ENCODE measurements around the gene KRR1. TPM values are rescaled to one million over a fixed set of nuclear protein-coding genes. Genes with fewer than 3 reads are reported as not detected.

Gene KRR1
- total RNA-seq (2014; rRNA removed; shearing (Covaris generic); ENCODE audit: low replicate concordance), result 35.8 and 63.8 TPM in 2 replicates

GRCh38 chr12:75511116-75512048 lies at the start of gene KRR1:
Gene KRR1, minus strand, starts transcription at chr12:75511609. Its CDS starts 12 bp downstream, at chr12:75511597.
- Histone ChIP-seq H3K79me2 (ENCODE audit: low read length) (peaks cover 51% of the 10 kb centered on the region), H3K36me3 (ENCODE audit: insufficient read depth, low read length) (peaks cover 16% of the 10 kb centered on the region; the same call in 1 of the 2 replicates), H3K4me1 (ENCODE audit: low read length) (peaks cover 46% of the 10 kb centered on the region), H2AFZ (ENCODE audit: low read length) (peak within 1 kb of the TSS; percentile 61), H4K20me1 (ENCODE audit: insufficient read depth, low read depth, low read length) (0 out of 2 replicates have a peak, but pooled peaks cover 5% of the 10 kb centered on the region), H3K9me3 (ENCODE audit: low read length) (no peaks in the 10 kb centered on the region), H3K4me3 (ENCODE audit: low read length) (peak within 1 kb of the TSS; percentile 84), H3K4me2 (ENCODE audit: low read depth, low read length, poor library complexity, severe bottlenecking) (peak within 1 kb of the TSS; percentile 92), H3K9me2 (replicated peaks; ENCODE audit: insufficient read depth, low read length) (no peaks in the 10 kb centered on the region), H3K27ac (ENCODE audit: low read length) (peak within 1 kb of the TSS; percentile 52), H3K27me3 (ENCODE audit: low read length) (no peaks in the 10 kb centered on the region), H3K9ac (ENCODE audit: low read length) (peak within 1 kb of the TSS; percentile 85)
- peak; percentile 99 for DNase-seq

- no peaks in the 10 kb centered on the region for H4K20me1 ChIP-seq (ENCODE audit: insufficient read depth, low read depth, low read length)
- peaks cover 36% of the 10 kb centered on the region for H3K4me1 ChIP-seq (ENCODE audit: low read length)
- no peak overlapping the region for H3K27ac ChIP-seq (ENCODE audit: low read length)
- H3K4me2 ChIP-seq (ENCODE audit: low read depth, low read length, poor library complexity, severe bottlenecking), result no peak overlapping the region
- H3K9ac ChIP-seq (ENCODE audit: low read length), result no peak overlapping the region
- no peak overlapping the region for H3K4me3 ChIP-seq (ENCODE audit: low read length)
- peak; percentile 69 for DNase-seq
- H2AFZ ChIP-seq (ENCODE audit: low read length), result peak overlapping the region; percentile 41; the same call in 1 of the 2 replicates
- H3K36me3 ChIP-seq (ENCODE audit: insufficient read depth, low read length), result no peaks in the 10 kb centered on the region
- no peaks in the 10 kb centered on the region for H3K27me3 ChIP-seq (ENCODE audit: low read length)
- no peaks in the 10 kb centered on the region for H3K79me2 ChIP-seq (ENCODE audit: low read length)
- H3K9me3 ChIP-seq (ENCODE audit: low read length), result no peaks in the 10 kb centered on the region
- H3K9me2 ChIP-seq (replicated peaks; ENCODE audit: insufficient read depth, low read length), result no peaks in the 10 kb centered on the region
Observed at GRCh38 chr12:75560167-75560566, 48.8 kb upstream of the KRR1 start.

- no peak overlapping the region for H3K4me2 ChIP-seq (ENCODE audit: low read depth, low read length, poor library complexity, severe bottlenecking)
- no peak overlapping the region for H3K27ac ChIP-seq (ENCODE audit: low read length)
- no peaks in the 10 kb centered on the region for H3K27me3 ChIP-seq (ENCODE audit: low read length)
- H3K9me3 ChIP-seq (ENCODE audit: low read length), result no peaks in the 10 kb centered on the region
- DNase-seq, result no peak
- H2AFZ ChIP-seq (ENCODE audit: low read length), result no peak overlapping the region
- no peaks in the 10 kb centered on the region for H3K79me2 ChIP-seq (ENCODE audit: low read length)
- H3K4me3 ChIP-seq (ENCODE audit: low read length), result no peak overlapping the region
- H3K4me1 ChIP-seq (ENCODE audit: low read length), result peaks cover 45% of the 10 kb centered on the region
- H4K20me1 ChIP-seq (ENCODE audit: insufficient read depth, low read depth, low read length), result no peaks in the 10 kb centered on the region
- no peaks in the 10 kb centered on the region for H3K9me2 ChIP-seq (replicated peaks; ENCODE audit: insufficient read depth, low read length)
- H3K36me3 ChIP-seq (ENCODE audit: insufficient read depth, low read length), result no peaks in the 10 kb centered on the region
- no peak overlapping the region for H3K9ac ChIP-seq (ENCODE audit: low read length)
Observed at GRCh38 chr12:75558287-75558686, 46.9 kb upstream of the KRR1 start.

- Histone ChIP-seq H3K9me3 (ENCODE audit: low read length) (no peaks in the 10 kb centered on the region), H3K9me2 (replicated peaks; ENCODE audit: insufficient read depth, low read length) (no peaks in the 10 kb centered on the region), H3K4me3 (ENCODE audit: low read length) (no peak overlapping the region), H2AFZ (ENCODE audit: low read length) (peak overlapping the region; percentile 58; the same call in 1 of the 2 replicates), H3K4me1 (ENCODE audit: low read length) (peaks cover 56% of the 10 kb centered on the region), H3K9ac (ENCODE audit: low read length) (no peak overlapping the region), H3K36me3 (ENCODE audit: insufficient read depth, low read length) (no peaks in the 10 kb centered on the region), H3K27ac (ENCODE audit: low read length) (peak overlapping the region; percentile 67), H4K20me1 (ENCODE audit: insufficient read depth, low read depth, low read length) (no peaks in the 10 kb centered on the region), H3K79me2 (ENCODE audit: low read length) (no peaks in the 10 kb centered on the region), H3K27me3 (ENCODE audit: low read length) (no peaks in the 10 kb centered on the region), H3K4me2 (ENCODE audit: low read depth, low read length, poor library complexity, severe bottlenecking) (peak overlapping the region; percentile 52)
- no peak for DNase-seq
Observed at GRCh38 chr12:75556311-75556899, 45.0 kb upstream of the KRR1 start.

- Histone ChIP-seq H4K20me1 (ENCODE audit: insufficient read depth, low read depth, low read length) (no peaks in the 10 kb centered on the region), H3K27me3 (ENCODE audit: low read length) (no peaks in the 10 kb centered on the region), H3K9me2 (replicated peaks; ENCODE audit: insufficient read depth, low read length) (no peaks in the 10 kb centered on the region), H3K9me3 (ENCODE audit: low read length) (no peaks in the 10 kb centered on the region), H3K4me1 (ENCODE audit: low read length) (peaks cover 54% of the 10 kb centered on the region), H3K4me3 (ENCODE audit: low read length) (peak overlapping the region; percentile 26), H3K4me2 (ENCODE audit: low read depth, low read length, poor library complexity, severe bottlenecking) (peak overlapping the region; percentile 56), H3K9ac (ENCODE audit: low read length) (peak overlapping the region; percentile 45), H3K79me2 (ENCODE audit: low read length) (no peaks in the 10 kb centered on the region), H3K36me3 (ENCODE audit: insufficient read depth, low read length) (no peaks in the 10 kb centered on the region), H3K27ac (ENCODE audit: low read length) (peak overlapping the region; percentile 73), H2AFZ (ENCODE audit: low read length) (peak overlapping the region; percentile 84)
- no peak for DNase-seq
Observed at GRCh38 chr12:75554556-75554880, 43.1 kb upstream of the KRR1 start.

- no peaks in the 10 kb centered on the region for H3K79me2 ChIP-seq (ENCODE audit: low read length)
- H3K27ac ChIP-seq (ENCODE audit: low read length), result peak overlapping the region; percentile 73
- no peaks in the 10 kb centered on the region for H3K36me3 ChIP-seq (ENCODE audit: insufficient read depth, low read length)
- H3K4me1 ChIP-seq (ENCODE audit: low read length), result peaks cover 57% of the 10 kb centered on the region
- H3K4me2 ChIP-seq (ENCODE audit: low read depth, low read length, poor library complexity, severe bottlenecking), result peak overlapping the region; percentile 56
- H2AFZ ChIP-seq (ENCODE audit: low read length), result peak overlapping the region; percentile 84
- H3K27me3 ChIP-seq (ENCODE audit: low read length), result no peaks in the 10 kb centered on the region
- DNase-seq, result no peak
- no peaks in the 10 kb centered on the region for H3K9me3 ChIP-seq (ENCODE audit: low read length)
- H3K9ac ChIP-seq (ENCODE audit: low read length), result peak overlapping the region; percentile 45
- H3K4me3 ChIP-seq (ENCODE audit: low read length), result peak overlapping the region; percentile 26
- H3K9me2 ChIP-seq (replicated peaks; ENCODE audit: insufficient read depth, low read length), result no peaks in the 10 kb centered on the region
- no peaks in the 10 kb centered on the region for H4K20me1 ChIP-seq (ENCODE audit: insufficient read depth, low read depth, low read length)
Observed at GRCh38 chr12:75553836-75554555, 42.6 kb upstream of the KRR1 start.

- no peaks in the 10 kb centered on the region for H4K20me1 ChIP-seq (ENCODE audit: insufficient read depth, low read depth, low read length)
- no peaks in the 10 kb centered on the region for H3K9me2 ChIP-seq (replicated peaks; ENCODE audit: insufficient read depth, low read length)
- no peaks in the 10 kb centered on the region for H3K36me3 ChIP-seq (ENCODE audit: insufficient read depth, low read length)
- H3K4me1 ChIP-seq (ENCODE audit: low read length), result peaks cover 63% of the 10 kb centered on the region
- H3K4me3 ChIP-seq (ENCODE audit: low read length), result no peak overlapping the region
- H3K9me3 ChIP-seq (ENCODE audit: low read length), result no peaks in the 10 kb centered on the region
- H2AFZ ChIP-seq (ENCODE audit: low read length), result peak overlapping the region; percentile 84
- peak; percentile 50 for DNase-seq
- H3K9ac ChIP-seq (ENCODE audit: low read length), result peak overlapping the region; percentile 45
- H3K27me3 ChIP-seq (ENCODE audit: low read length), result no peaks in the 10 kb centered on the region
- H3K79me2 ChIP-seq (ENCODE audit: low read length), result no peaks in the 10 kb centered on the region
- H3K4me2 ChIP-seq (ENCODE audit: low read depth, low read length, poor library complexity, severe bottlenecking), result peak overlapping the region; percentile 56
- peak overlapping the region; percentile 73 for H3K27ac ChIP-seq (ENCODE audit: low read length)
Observed at GRCh38 chr12:75553398-75553797, 42.0 kb upstream of the KRR1 start.

GRCh38 chr12:75551477-75551876 lies 40.1 kb upstream of the KRR1 start:
- H3K79me2 ChIP-seq (ENCODE audit: low read length), result no peaks in the 10 kb centered on the region
- no peak overlapping the region for H3K4me3 ChIP-seq (ENCODE audit: low read length)
- no peak overlapping the region for H2AFZ ChIP-seq (ENCODE audit: low read length)
- no peaks in the 10 kb centered on the region for H3K27me3 ChIP-seq (ENCODE audit: low read length)
- peaks cover 65% of the 10 kb centered on the region for H3K4me1 ChIP-seq (ENCODE audit: low read length)
- no peaks in the 10 kb centered on the region for H3K9me2 ChIP-seq (replicated peaks; ENCODE audit: insufficient read depth, low read length)
- no peaks in the 10 kb centered on the region for H3K36me3 ChIP-seq (ENCODE audit: insufficient read depth, low read length)
- no peak overlapping the region for H3K4me2 ChIP-seq (ENCODE audit: low read depth, low read length, poor library complexity, severe bottlenecking)
- no peak overlapping the region for H3K9ac ChIP-seq (ENCODE audit: low read length)
- H3K9me3 ChIP-seq (ENCODE audit: low read length), result no peaks in the 10 kb centered on the region
- no peaks in the 10 kb centered on the region for H4K20me1 ChIP-seq (ENCODE audit: insufficient read depth, low read depth, low read length)
- no peak for DNase-seq
- no peak overlapping the region for H3K27ac ChIP-seq (ENCODE audit: low read length)
